Right ventricle myocardium superior (tissue), 1 donor: ENCODE results near the gene ADRM1. TPM values are rescaled to one million over a fixed set of nuclear protein-coding genes. Genes with fewer than 3 reads are reported as not detected.

Experiments used
- ATAC-seq: fragments of 200-7000 bp; cut with Tn5 transposase; one replicate; pipeline ENCODE4 v1.9.1; 2020; ENCODE audit warnings: mild to moderate bottlenecking; ENCODE audit not compliant: poor library complexity
- DNase-seq: peaks from one replicate; pipeline ENCODE4 v3.0.0-alpha.2; 2020
- intact Hi-C: fragments of 100-400 bp; cut with DNase I; formaldehyde crosslinking; loops from one replicate; pipeline ENCODE4 v1.11.2; 2022
- total RNA-seq: library from RNA; stranded (reverse); fragmentation: NEBNext Ultra II Directional; extraction: Animal tissue kit (Norgen Biotek cat#: 25700); gene quantifications from one replicate; pipeline ENCODE4 v1.2.1, GENCODE V29; 2021
- donor health status: DM: no; HTN: yes; CAD: no; lungs with severe emphysema.

ADRM1 gene
- total RNA-seq, 1 donor from 2014 or later, result 68.5 TPM

- intact Hi-C loops, result no loop called here
- no peak for DNase-seq
- ATAC-seq, result no peak
Measured at GRCh38 chr20:62306414-62307187, 3.8 kb downstream of the ADRM1 start.

GRCh38 chr20:62307226-62308101 lies 4.7 kb downstream of the ADRM1 start:
- ATAC-seq, result no peak
- DNase-seq, result no peak

DNA sequence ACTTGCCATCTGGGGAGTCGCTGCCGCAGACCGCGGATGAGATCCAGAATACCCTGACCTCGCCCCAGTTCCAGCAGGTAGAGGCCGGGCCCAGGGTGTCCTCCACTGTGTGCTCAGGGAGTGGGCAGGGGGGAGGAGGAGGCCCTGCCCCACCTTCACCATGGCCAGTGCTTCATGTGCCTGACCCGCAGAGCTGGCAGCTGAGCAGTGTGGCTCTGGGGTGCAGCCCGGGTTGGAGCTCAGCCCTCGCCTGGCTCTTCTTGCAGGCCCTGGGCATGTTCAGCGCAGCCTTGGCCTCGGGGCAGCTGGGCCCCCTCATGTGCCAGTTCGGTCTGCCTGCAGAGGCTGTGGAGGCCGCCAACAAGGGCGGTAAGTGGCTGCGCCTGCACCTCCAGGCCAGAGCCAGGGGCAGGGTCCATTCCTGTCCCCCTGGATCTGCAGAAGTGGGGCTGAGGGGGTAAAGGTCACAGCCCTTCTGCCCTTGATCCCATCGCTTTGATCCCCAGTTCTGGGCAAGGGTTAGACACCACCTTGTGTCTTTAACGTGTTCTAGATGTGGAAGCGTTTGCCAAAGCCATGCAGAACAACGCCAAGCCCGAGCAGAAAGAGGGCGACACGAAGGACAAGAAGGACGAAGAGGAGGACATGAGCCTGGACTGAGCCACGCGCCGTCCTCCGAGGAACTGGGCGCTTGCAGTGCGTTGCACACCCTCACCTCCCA lies 5.5 kb downstream of the ADRM1 start:
- peak; percentile 32 for ATAC-seq
- intact Hi-C loops, result no loop called here
- DNase-seq, result no peak

More at GRCh38 chr20:62307226-62308101, 4.7 kb downstream of the ADRM1 start:
- intact Hi-C loops, result no loop called here

DNA sequence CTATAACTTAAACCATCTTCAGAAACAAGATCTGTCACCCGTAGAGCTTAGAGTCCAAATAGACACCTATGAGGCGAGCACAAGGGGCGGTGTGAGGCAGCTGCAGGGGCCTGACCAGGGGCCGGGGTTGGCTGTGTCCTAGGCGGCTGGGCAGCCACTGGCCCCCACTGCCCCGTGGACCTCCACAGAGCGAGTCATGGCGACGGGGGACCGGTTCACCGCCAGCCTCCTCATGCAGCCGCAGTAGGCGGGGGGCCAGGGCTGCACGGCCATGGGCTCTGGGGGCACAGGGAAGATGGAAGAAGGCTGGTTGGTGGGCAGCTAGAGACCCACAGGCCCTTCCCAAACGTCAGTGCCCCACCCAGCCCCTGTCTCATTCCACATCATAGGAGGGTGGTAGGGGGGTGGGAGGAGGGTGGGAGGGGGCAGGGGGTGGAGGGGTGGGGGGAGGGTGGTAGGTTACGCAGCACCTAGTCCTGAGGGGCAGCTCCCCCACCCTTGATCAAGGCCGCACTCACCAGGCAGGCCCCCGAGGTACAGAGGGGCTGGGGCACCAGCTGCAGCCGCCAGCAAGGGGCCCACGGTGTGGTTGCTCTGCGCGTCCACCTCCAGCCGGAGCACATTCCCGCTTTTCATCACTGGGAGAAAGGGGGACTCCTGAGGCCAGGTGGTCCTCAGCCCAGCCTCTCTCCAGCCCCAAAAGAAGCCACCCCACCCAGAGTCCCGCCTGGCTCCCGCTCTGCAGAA lies 6.6 kb downstream of the ADRM1 start:
- intact Hi-C loops, result no loop called here
- ATAC-seq (no peak), DNase-seq (no peak)

- DNase-seq (no peak), ATAC-seq (no peak)
- intact Hi-C loops, result no loop called here
Measured at GRCh38 chr20:62309947-62310756, 7.4 kb downstream of the ADRM1 start.

DNA sequence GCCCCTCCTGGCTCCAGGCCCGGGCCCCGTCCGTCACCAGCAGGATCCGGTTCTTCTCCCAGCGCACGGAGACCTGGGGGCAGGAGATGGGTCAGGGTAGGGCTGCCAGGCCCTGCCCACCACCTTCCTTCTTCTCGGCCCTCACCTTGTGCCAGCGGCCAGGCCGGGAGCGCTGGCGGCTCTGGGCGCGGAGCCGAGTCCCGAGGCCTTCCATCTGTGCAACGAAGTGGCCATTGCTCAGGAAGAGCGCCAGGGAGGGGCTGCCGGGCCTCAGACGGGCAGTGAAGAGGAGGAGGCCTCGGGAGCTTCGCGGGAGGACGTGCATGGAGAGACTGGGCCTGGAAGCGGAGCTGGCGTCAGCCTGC lies 7.9 kb downstream of the ADRM1 start:
- intact Hi-C loops, result no loop called here
- ATAC-seq (no peak), DNase-seq (no peak)

GRCh38 chr20:62311150-62311549 lies 8.4 kb downstream of the ADRM1 start:
- ATAC-seq (no peak), DNase-seq (no peak)
- intact Hi-C loops, result no loop called here

- intact Hi-C loops, result no loop called here
- ATAC-seq, result no peak
- no peak for DNase-seq
Measured at GRCh38 chr20:62311832-62312661, 9.2 kb downstream of the ADRM1 start.

DNA sequence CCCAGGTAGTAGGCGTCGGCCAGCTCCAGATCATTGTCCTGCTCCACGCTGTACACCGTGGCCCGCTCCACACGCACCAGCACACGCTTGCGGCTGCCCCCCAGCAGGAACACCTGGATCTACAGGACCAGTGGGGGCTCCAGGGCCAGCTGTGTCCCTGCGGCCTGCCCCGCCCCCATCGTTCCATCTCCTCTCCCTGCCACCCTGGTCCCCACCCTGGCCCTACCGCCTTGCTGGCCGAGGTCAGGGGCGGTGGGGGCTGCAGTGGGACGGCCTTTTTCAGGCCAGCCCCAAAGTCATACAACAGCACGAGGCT lies 9.8 kb downstream of the ADRM1 start:
- intact Hi-C loops, result no loop called here
- ATAC-seq (no peak), DNase-seq (no peak)

- DNase-seq (no peak), ATAC-seq (no peak)
- intact Hi-C loops, result no loop called here
Measured at GRCh38 chr20:62313021-62313420, 10.2 kb downstream of the ADRM1 start.

DNA sequence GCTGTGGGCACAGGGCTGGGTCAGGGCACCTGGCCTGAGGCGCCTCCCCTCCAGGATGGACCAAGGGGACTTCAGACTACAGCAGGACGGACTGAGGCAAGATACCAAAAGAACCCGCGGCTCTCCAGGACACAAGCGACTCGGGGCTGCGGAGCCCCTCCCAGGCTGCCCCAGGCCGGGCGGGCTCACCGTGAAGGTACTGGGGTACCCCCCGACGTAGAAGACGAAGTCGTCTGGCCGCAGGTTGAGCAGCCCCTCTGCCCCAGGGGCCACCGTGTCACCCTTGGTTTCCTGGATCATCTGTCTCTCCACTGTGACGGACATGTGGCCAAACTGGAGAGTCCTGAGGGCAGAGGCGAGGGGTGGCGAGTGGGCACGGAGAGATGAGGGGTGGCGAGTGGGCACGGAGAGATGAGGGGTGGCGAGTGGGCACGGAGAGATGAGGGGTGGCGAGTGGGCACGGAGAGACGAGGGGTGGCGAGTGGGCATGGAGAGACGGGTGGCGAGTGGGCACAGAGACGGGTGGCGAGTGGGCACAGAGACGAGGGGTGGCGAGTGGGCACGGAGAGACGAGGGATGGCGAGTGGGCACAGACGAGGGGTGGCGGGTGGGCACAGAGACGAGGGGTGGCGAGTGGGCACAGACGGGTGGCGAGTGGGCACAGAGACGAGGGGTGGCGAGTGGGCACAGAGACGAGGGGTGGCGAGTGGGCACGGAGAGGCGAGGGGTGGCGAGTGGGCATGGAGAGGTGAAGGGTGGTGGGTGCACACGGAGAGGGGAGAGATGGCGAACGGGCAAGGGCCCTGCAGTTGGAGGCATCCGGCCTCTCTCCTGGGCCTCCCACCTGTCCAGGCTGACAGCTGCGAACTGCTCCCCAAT lies 10.9 kb downstream of the ADRM1 start:
- intact Hi-C loops, result no loop called here
- no peak for DNase-seq

GRCh38 chr20:62314339-62314638 lies 11.5 kb downstream of the ADRM1 start:
- intact Hi-C loops, result no loop called here
- ATAC-seq, result no peak

More for the DNA sequence above, 10.9 kb downstream of the ADRM1 start:
- no peak for ATAC-seq

GRCh38 chr20:62314711-62315302 lies 12.0 kb downstream of the ADRM1 start:
- no peak for DNase-seq
- intact Hi-C loops, result no loop called here

More at GRCh38 chr20:62314339-62314638, 11.5 kb downstream of the ADRM1 start:
- no peak for DNase-seq

GRCh38 chr20:62315773-62316172 lies 13.0 kb downstream of the ADRM1 start:
- DNase-seq, result no peak
- intact Hi-C loops, result no loop called here
- ATAC-seq, result no peak

More at GRCh38 chr20:62314711-62315302, 12.0 kb downstream of the ADRM1 start:
- ATAC-seq, result no peak

DNA sequence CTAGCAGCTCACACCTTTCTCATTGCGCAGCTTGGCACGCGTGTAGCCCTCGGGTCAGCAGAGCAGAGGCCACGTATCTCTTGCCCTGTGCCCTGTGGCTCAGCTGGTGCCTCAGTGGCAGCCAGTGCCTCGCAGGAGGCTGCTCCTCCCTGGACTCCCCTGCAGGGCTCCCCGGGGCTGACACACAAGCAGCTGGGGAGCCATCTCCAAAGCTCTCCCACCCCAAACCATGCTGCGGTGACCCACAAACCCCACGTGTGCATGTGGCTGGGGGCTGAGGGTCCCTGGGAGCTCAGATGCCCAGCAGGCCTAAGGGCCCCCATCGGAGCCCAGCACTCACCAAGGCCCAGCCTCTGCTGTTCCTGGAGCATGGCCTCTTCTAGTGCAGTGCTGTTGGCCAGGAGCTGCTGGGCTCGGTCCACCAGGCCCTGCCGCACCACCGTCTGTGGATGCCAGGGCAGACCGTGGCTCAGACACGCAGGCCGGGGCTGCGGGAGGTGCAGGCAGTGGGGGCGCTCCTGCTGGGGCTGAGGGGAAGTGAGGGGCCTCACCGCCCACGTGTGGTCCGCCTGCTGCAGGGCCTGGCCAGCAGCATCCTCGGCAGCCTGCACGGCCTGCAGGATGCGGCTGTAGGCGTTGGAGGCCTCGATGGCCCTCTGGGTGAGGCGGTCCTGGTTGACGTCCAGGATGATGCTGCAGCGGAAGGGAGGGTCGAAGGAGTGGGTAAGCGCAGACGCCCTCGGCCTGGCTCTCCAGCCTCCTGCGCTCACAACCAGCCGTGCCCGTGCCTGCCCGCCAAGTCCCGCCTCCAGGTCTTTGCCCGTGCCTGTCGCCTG lies 13.8 kb downstream of the ADRM1 start:
- intact Hi-C loops, result no loop called here
- ATAC-seq, result no peak
- DNase-seq, result no peak
